Measurements from ENCODE around the gene TPRA1. TPM values are rescaled to one million over a fixed set of nuclear protein-coding genes. Genes with fewer than 3 reads are reported as not detected.

Gene TPRA1
- total RNA-seq, 1 experiment from 2014 or later = 36.9 TPM

DNA sequence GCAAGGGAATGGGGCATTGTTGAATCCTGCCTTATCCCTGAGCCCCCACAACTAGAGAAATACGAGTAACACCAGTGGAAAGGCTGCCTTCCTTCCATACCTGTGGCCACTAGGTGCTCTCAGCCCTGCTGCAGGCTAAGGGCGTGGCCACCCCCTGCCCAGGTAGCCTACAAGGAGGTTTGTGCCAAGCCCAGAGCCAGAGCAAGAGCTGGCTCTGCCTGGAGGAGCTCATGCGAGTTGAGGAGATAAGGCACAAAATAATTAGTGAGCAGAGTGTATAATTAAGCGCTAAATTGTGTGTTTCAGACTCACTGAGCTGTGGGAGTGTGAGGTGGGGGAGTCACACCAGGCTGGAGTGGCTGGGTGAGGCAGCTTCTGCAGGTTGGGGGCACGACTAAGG, 49.2 kb downstream of the TPRA1 start:
- H3K27me3 ChIP-seq (ENCODE audit: low read length) = no peaks in the 10 kb centered on the region
- no peaks in the 10 kb centered on the region for H4K20me1 ChIP-seq (ENCODE audit: insufficient read depth, low read depth, low read length)
- H3K4me2 ChIP-seq (ENCODE audit: low read depth, low read length, poor library complexity, severe bottlenecking) = no peak overlapping the region
- no peak overlapping the region for H3K27ac ChIP-seq (ENCODE audit: low read length)
- DNase-seq = no peak
- no peak overlapping the region for H3K4me3 ChIP-seq (ENCODE audit: low read length)
- no peaks in the 10 kb centered on the region for H3K9me2 ChIP-seq (replicated peaks; ENCODE audit: insufficient read depth, low read length)
- no peaks in the 10 kb centered on the region for H3K79me2 ChIP-seq (ENCODE audit: low read length)
- no peak overlapping the region for H3K9ac ChIP-seq (ENCODE audit: low read length)
- no peaks in the 10 kb centered on the region for H3K36me3 ChIP-seq (ENCODE audit: insufficient read depth, low read length)
- no peak overlapping the region for H2AFZ ChIP-seq (ENCODE audit: low read length)
- H3K4me1 ChIP-seq (ENCODE audit: low read length) = no peaks in the 10 kb centered on the region
- H3K9me3 ChIP-seq (ENCODE audit: low read length) = no peaks in the 10 kb centered on the region

DNA sequence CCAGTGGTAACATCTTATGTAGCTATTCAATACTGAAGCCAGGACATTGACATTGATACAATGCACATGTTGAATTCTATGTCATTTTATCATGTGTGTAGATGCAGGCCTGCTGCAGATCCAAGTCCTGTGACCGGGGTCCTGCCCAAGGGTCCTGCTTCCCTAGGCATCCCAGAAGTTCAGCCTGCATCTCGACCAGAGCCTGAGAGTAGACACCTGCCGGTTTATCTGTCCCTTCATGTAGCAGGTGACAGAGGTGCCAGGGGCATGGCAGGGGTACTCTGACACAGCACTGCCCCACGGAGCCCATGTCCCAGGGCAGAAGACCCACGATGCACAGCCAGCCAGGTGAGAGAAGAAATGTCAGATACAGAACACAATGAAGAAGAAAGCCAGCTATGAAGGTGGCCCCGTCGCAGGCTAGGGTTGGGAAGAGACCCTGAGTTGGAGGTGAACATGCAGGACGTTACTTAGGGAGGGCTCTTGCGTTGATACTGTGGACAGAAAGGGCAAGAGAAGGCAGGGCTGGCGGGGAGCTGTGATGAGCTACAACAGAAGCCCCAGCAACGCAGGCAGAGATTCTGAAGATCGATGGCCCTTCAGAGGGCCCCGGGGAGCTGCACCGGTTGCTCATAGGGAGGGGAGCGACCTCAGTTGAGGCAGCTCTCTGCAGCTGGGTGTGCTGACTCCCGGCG, 51.0 kb downstream of the TPRA1 start:
- DNase-seq = no peak
- no peaks in the 10 kb centered on the region for H3K4me1 ChIP-seq (ENCODE audit: low read length)
- no peak overlapping the region for H3K4me2 ChIP-seq (ENCODE audit: low read depth, low read length, poor library complexity, severe bottlenecking)
- H3K27ac ChIP-seq (ENCODE audit: low read length) = no peak overlapping the region
- no peak overlapping the region for H3K9ac ChIP-seq (ENCODE audit: low read length)
- H3K27me3 ChIP-seq (ENCODE audit: low read length) = no peaks in the 10 kb centered on the region
- no peaks in the 10 kb centered on the region for H3K9me2 ChIP-seq (replicated peaks; ENCODE audit: insufficient read depth, low read length)
- H3K36me3 ChIP-seq (ENCODE audit: insufficient read depth, low read length) = no peaks in the 10 kb centered on the region
- no peak overlapping the region for H2AFZ ChIP-seq (ENCODE audit: low read length)
- no peaks in the 10 kb centered on the region for H4K20me1 ChIP-seq (ENCODE audit: insufficient read depth, low read depth, low read length)
- no peak overlapping the region for H3K4me3 ChIP-seq (ENCODE audit: low read length)
- H3K9me3 ChIP-seq (ENCODE audit: low read length) = no peaks in the 10 kb centered on the region
- no peaks in the 10 kb centered on the region for H3K79me2 ChIP-seq (ENCODE audit: low read length)

DNA sequence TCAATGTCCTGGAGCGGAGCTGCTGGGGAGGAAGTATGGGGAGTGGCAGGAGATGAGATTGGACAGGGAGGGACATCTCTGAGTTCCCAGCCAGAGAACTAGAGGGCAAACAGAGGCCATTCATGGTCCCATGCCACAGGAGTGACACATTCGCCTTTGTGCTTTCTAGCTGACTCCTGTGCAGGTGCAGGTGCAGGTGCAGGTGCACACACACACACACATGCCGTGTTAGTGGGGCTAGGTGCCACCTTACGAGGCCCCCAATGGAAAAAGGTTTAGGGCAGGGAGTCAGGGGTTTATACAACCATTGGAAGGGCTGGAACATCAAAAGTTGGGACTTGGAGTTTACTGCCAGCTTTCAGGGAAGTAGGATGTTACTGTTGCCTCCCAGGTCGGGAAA, 52.0 kb downstream of the TPRA1 start:
- no peak overlapping the region for H3K27ac ChIP-seq (ENCODE audit: low read length)
- H3K9me2 ChIP-seq (replicated peaks; ENCODE audit: insufficient read depth, low read length) = no peaks in the 10 kb centered on the region
- no peaks in the 10 kb centered on the region for H3K36me3 ChIP-seq (ENCODE audit: insufficient read depth, low read length)
- H3K27me3 ChIP-seq (ENCODE audit: low read length) = no peaks in the 10 kb centered on the region
- H4K20me1 ChIP-seq (ENCODE audit: insufficient read depth, low read depth, low read length) = no peaks in the 10 kb centered on the region
- no peak for DNase-seq
- H3K4me3 ChIP-seq (ENCODE audit: low read length) = no peak overlapping the region
- H2AFZ ChIP-seq (ENCODE audit: low read length) = no peak overlapping the region
- H3K9ac ChIP-seq (ENCODE audit: low read length) = no peak overlapping the region
- no peaks in the 10 kb centered on the region for H3K4me1 ChIP-seq (ENCODE audit: low read length)
- H3K4me2 ChIP-seq (ENCODE audit: low read depth, low read length, poor library complexity, severe bottlenecking) = no peak overlapping the region
- no peaks in the 10 kb centered on the region for H3K79me2 ChIP-seq (ENCODE audit: low read length)
- no peaks in the 10 kb centered on the region for H3K9me3 ChIP-seq (ENCODE audit: low read length)

DNA sequence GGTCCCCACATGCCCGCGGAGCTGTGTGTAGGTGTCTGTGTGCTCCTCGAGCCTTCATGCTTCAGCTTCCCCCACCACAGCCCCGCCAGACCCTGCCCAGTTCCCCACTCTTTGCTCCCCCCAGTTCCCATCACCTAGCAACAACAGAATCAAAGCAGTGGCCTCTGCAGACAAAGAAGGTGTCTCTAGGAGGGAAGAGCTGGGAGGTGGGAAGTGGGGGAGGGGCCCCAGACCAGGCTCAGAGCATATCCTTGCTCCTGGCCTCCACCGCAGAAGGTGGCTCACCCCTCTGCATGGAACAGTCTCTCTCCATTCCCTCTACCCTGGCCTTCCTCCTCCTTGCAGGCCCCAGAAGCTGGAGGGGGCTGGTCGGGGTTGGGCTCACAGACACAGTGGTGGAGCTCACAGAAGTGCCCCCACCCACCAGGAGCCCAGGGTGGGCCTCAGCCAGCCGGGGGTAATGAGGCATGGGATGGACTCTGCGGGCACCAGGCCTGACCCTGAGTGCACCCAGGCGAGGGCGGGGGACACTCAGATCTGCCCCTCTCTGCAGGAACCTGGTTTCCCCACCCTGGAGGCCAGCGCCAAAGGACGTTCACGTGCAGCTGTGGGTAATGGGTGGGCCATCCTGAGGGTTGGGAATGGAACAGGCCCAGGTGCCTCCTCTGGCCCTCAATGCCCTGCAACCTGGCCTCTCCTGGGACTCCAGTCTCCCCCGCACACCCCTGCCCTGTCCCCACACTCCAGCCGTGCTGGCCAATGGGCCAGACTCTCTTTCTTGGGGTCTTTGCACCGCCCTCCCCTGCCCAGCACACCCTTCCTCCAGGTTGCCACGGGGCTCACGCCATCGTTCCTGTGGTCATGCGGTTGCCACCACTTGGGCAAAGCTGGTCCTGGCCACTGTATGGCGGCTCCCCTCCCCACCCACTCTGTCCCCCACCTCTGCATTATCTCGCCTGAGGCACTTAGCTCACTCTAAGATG, 53.4 kb downstream of the TPRA1 start:
- H3K9me2 ChIP-seq (replicated peaks; ENCODE audit: insufficient read depth, low read length) = no peaks in the 10 kb centered on the region
- no peak overlapping the region for H3K27ac ChIP-seq (ENCODE audit: low read length)
- H3K4me3 ChIP-seq (ENCODE audit: low read length) = no peak overlapping the region
- no peak overlapping the region for H3K4me2 ChIP-seq (ENCODE audit: low read depth, low read length, poor library complexity, severe bottlenecking)
- H3K4me1 ChIP-seq (ENCODE audit: low read length) = no peaks in the 10 kb centered on the region
- H2AFZ ChIP-seq (ENCODE audit: low read length) = no peak overlapping the region
- no peaks in the 10 kb centered on the region for H3K9me3 ChIP-seq (ENCODE audit: low read length)
- no peak overlapping the region for H3K9ac ChIP-seq (ENCODE audit: low read length)
- no peaks in the 10 kb centered on the region for H3K36me3 ChIP-seq (ENCODE audit: insufficient read depth, low read length)
- no peaks in the 10 kb centered on the region for H3K27me3 ChIP-seq (ENCODE audit: low read length)
- no peak for DNase-seq
- no peaks in the 10 kb centered on the region for H4K20me1 ChIP-seq (ENCODE audit: insufficient read depth, low read depth, low read length)
- no peaks in the 10 kb centered on the region for H3K79me2 ChIP-seq (ENCODE audit: low read length)

DNA sequence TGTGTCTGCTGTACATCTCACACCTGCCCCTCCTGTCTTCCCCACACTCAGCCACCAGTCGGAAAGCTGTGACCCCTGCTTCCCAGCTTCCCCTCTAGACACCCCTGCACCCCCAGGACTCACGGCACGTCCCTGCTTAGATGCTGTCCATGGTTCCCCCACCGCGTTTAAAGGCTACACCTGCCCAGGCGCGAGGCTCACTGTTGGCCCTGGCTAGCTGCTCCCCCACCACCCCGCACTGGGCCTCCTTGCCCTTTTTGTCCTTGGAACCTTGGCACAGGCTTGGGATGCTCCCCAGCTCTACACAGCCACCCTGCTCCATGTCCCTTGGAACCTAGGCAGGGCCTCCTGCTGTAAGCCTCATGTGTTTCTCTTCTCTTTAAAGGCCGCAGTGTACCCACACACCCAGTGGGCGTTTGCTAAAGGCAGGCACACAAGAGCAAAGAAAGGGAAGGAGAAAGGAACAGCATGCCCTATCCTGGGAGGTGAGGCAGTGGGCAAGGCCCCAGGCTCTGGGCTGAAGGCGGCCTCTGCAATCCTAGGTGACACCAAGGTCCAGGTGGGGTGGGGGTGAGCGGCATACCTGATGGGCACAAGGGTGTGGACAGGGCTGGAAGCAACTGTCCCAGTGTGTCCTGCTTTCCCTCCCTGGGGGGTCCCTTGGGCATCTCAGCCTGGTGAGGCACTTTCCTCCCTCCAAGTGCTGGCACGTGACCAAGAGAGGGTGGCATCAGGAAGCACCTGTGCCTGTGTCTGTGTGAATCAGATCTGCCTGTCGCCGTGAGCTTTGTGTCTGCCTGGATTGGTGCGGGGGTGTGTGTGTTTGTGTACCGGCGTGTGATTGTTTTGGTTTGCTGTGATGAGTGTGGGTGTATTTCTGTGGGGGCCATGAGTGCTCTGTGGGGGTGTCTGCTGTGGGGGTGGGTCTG, 54.4 kb downstream of the TPRA1 start:
- H3K4me2 ChIP-seq (ENCODE audit: low read depth, low read length, poor library complexity, severe bottlenecking) = no peak overlapping the region
- H3K9me3 ChIP-seq (ENCODE audit: low read length) = no peaks in the 10 kb centered on the region
- H3K9me2 ChIP-seq (replicated peaks; ENCODE audit: insufficient read depth, low read length) = no peaks in the 10 kb centered on the region
- H3K27me3 ChIP-seq (ENCODE audit: low read length) = no peaks in the 10 kb centered on the region
- DNase-seq = no peak
- no peak overlapping the region for H3K4me3 ChIP-seq (ENCODE audit: low read length)
- H2AFZ ChIP-seq (ENCODE audit: low read length) = no peak overlapping the region
- no peaks in the 10 kb centered on the region for H3K4me1 ChIP-seq (ENCODE audit: low read length)
- no peak overlapping the region for H3K27ac ChIP-seq (ENCODE audit: low read length)
- no peaks in the 10 kb centered on the region for H3K36me3 ChIP-seq (ENCODE audit: insufficient read depth, low read length)
- no peaks in the 10 kb centered on the region for H4K20me1 ChIP-seq (ENCODE audit: insufficient read depth, low read depth, low read length)
- H3K79me2 ChIP-seq (ENCODE audit: low read length) = no peaks in the 10 kb centered on the region
- H3K9ac ChIP-seq (ENCODE audit: low read length) = no peak overlapping the region

DNA sequence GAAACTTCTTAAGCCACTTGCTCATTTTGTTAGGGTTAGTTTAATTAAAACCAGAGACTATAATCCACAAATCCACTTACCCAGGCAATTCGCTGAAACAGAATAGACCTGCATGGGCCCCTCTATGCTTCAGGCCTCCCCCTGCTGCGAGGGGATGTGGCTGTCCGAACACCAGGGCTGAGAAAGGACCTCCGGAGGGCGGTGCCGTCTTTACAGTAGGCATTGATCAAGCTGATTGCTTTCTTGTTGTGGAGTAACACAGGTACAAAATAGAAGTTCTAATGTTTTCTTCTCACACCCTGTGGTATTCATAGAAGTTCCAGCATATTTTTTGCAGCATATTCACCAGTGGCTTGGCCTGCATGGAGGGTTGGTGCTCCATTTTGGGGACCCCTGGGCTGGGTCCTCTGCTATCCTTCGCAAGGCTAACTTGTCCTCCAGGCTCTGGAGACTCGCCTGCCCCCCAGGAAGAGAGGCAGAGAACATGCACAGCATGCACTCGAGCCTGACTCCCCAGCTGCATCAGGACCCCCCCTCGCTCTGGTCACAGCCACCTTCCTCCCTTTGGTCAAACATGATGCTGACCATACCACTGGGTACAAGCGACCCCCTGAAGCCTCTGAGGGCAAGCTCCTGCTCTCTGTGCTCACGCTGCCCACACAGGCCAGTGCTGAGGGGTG, 55.3 kb downstream of the TPRA1 start:
- no peak overlapping the region for H3K9ac ChIP-seq (ENCODE audit: low read length)
- no peaks in the 10 kb centered on the region for H3K9me2 ChIP-seq (replicated peaks; ENCODE audit: insufficient read depth, low read length)
- H3K79me2 ChIP-seq (ENCODE audit: low read length) = no peaks in the 10 kb centered on the region
- no peak overlapping the region for H3K4me3 ChIP-seq (ENCODE audit: low read length)
- H3K36me3 ChIP-seq (ENCODE audit: insufficient read depth, low read length) = no peaks in the 10 kb centered on the region
- no peak overlapping the region for H3K4me2 ChIP-seq (ENCODE audit: low read depth, low read length, poor library complexity, severe bottlenecking)
- no peaks in the 10 kb centered on the region for H4K20me1 ChIP-seq (ENCODE audit: insufficient read depth, low read depth, low read length)
- no peaks in the 10 kb centered on the region for H3K9me3 ChIP-seq (ENCODE audit: low read length)
- H2AFZ ChIP-seq (ENCODE audit: low read length) = no peak overlapping the region
- H3K27ac ChIP-seq (ENCODE audit: low read length) = no peak overlapping the region
- no peak for DNase-seq
- H3K4me1 ChIP-seq (ENCODE audit: low read length) = no peaks in the 10 kb centered on the region
- no peaks in the 10 kb centered on the region for H3K27me3 ChIP-seq (ENCODE audit: low read length)

DNA sequence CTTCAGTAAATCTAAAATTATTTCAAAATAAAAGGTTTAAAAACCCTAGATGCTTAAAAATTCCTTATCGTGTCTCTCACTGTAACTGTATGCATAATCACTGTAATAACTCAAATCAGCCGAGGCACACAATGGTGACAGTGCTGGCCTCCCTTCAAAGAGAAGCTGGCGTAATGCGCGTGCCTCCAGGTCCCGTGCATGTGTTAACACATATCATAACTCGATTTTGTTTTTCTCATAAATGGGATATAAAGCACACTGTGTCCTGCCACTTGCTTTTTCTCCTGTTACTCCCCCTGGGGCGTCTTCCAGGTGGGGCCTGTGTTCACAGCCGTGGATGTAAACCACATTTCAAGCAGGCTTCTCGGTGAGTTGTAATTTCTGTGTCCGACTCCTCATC, 56.0 kb downstream of the TPRA1 start:
- DNase-seq = no peak
- H3K9me2 ChIP-seq (replicated peaks; ENCODE audit: insufficient read depth, low read length) = no peaks in the 10 kb centered on the region
- H3K4me1 ChIP-seq (ENCODE audit: low read length) = peaks cover 5% of the 10 kb centered on the region
- no peak overlapping the region for H3K9ac ChIP-seq (ENCODE audit: low read length)
- H2AFZ ChIP-seq (ENCODE audit: low read length) = no peak overlapping the region
- no peaks in the 10 kb centered on the region for H3K36me3 ChIP-seq (ENCODE audit: insufficient read depth, low read length)
- no peaks in the 10 kb centered on the region for H3K9me3 ChIP-seq (ENCODE audit: low read length)
- H3K4me3 ChIP-seq (ENCODE audit: low read length) = no peak overlapping the region
- no peak overlapping the region for H3K4me2 ChIP-seq (ENCODE audit: low read depth, low read length, poor library complexity, severe bottlenecking)
- no peaks in the 10 kb centered on the region for H4K20me1 ChIP-seq (ENCODE audit: insufficient read depth, low read depth, low read length)
- H3K27ac ChIP-seq (ENCODE audit: low read length) = no peak overlapping the region
- H3K27me3 ChIP-seq (ENCODE audit: low read length) = no peaks in the 10 kb centered on the region
- H3K79me2 ChIP-seq (ENCODE audit: low read length) = no peaks in the 10 kb centered on the region
